Stimulated activated CD4-positive, alpha-beta T cell treated with anti-CD3 and anti-CD28 coated beads, TNF-alpha, amount 100 ng/mL, for 1 hour (primary cell): ENCODE measurements around the gene PARVA.

Experiments used
- DNase-seq, 3 donors: peaks; one replicate each; pipeline ENCODE4 v3.0.0-alpha.2; 2020; ENCODE audit warnings: low read depth in 3 of 3, low spot score in 1 of 3

PARVA gene

GRCh38 chr11:12524865-12525264 is 147.5 kb downstream of the PARVA start:
- no peak for DNase-seq

GRCh38 chr11:12525466-12526055 is 148.2 kb downstream of the PARVA start:
- DNase-seq: no peak

DNA sequence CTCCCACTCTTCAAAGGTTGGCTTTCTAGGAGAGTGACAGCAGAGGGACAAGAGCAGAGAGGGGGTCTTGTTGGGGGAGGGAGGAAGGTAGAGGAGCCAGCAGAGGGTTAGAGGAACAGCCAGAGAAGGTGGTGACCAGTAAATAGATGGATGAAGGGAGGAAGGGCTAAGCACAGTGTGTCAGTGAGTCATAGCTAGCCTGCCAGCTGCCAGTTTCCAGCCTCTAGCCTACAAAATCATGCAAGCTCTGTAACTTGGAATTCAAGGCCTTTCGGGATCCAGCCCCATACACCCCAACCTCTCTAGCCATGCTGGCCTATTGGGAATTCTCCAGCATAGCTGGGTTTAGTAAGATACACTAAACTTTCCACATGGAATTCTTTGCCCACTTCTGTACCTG is 149.4 kb downstream of the PARVA start:
- DNase-seq: no peak

GRCh38 chr11:12528487-12528886 is 151.1 kb downstream of the PARVA start:
- DNase-seq: no peak

DNA sequence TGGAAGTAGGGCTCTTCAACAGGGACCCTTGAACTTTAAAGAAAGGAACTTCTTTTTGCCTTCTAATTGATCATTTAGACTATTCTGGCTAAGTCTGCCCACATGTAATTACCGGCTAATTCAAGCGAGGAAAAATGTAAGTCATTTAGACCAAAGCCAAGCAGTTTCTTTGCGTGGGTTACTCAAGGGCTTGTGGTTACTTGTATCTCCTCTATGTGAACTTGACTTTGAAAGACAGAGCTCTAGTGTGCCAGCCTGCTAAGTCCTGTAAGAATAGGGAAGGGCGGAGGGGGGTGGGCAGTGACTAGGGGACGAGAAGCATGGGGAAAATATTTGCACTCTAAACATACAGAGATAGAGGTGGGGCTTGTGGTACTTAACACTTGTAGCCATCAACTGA is 151.7 kb downstream of the PARVA start:
- DNase-seq: no peak

DNA sequence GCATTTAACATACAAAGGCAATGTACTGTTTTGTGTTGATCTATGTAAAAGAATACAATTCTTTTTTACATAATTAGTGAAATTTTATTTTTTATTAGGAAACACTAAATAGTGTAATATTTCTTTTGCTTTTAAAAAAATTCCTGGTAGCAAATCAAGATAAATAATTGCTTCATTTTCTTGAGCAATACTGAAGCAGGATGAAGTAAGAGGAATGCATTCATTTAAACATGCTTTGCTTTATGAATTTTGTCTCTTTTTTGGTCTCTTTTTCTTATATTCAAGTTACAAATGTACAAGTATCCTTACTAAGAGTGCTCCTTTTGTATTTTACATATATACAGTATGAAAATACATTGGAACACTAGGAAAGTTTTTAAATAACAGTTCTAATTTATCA is 152.4 kb downstream of the PARVA start:
- DNase-seq: no peak

GRCh38 chr11:12531020-12531419 is 153.6 kb downstream of the PARVA start:
- no peak for DNase-seq

GRCh38 chr11:12531681-12532080 is 154.3 kb downstream of the PARVA start:
- no peak for DNase-seq

- no peak for DNase-seq
Measured at GRCh38 chr11:12532580-12532979, 155.2 kb downstream of the PARVA start.

DNA sequence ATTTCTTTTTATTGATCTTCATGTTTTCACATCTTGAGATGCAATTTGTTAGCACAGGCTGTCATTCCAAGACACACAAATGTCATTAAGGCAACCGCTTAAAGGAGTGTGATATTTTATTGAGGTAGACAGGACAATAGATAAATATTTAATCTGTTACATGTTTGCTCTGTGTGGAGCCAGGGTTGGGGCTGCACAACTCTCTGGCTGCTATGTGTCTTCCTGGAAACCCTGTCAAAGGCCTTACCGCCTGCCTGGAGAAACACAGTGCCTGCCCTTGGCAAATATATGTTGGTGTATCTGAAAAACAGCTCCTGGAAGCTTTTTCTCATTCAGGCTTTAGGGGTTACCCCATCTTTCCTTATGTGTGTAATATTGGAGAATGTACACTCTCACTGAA is 157.2 kb downstream of the PARVA start:
- no peak for DNase-seq

- DNase-seq: no peak
Measured at GRCh38 chr11:12535321-12535720, 157.9 kb downstream of the PARVA start.

GRCh38 chr11:12536566-12536965 is 159.2 kb downstream of the PARVA start:
- DNase-seq: no peak

GRCh38 chr11:12537778-12538401 is 160.5 kb downstream of the PARVA start:
- DNase-seq: no peak

DNA sequence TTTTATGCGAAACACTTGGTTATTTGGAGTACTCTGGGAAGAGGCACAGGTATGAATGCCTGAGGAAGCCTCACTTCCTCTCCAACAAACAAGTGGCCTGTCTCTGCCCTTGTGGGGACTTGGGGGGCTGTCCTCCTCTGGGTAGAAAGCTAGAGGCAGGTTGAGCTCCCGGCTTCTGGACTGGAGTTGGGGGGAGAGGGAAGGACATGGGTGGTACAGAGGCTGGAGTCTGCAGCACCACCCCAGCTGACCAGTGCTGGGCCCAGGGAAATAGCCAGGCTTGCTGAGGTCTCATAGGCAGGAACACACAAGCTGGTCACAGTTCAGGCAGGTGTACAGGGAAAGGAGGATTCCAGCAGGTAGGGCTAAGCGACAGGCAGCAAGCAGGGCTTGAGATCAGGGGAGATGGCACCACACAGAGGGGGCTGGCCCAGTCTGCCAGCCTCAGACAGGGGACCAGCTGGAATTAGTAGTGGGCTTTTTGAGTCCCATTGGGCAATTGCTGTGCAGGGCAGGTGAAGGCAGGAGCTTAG is 161.6 kb downstream of the PARVA start:
- no peak for DNase-seq

DNA sequence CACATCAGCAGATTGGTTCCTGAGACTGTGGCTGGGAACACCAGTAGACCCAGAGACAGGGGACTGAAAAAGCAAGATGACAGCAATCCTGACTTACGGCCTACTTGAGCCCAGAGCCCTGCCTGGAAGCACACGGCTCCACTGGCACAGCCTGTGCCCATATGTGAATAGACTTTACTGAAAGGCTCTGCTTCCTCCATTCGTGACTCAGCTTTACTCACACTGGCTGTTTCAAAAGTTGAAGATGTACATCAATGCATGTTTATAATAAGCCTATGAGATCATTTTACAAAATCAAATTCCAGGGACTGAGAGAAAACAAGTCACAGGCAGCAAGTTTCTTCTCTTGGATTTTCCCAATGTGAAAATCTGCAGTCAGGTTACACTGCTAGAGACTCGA is 162.2 kb downstream of the PARVA start:
- no peak for DNase-seq

DNA sequence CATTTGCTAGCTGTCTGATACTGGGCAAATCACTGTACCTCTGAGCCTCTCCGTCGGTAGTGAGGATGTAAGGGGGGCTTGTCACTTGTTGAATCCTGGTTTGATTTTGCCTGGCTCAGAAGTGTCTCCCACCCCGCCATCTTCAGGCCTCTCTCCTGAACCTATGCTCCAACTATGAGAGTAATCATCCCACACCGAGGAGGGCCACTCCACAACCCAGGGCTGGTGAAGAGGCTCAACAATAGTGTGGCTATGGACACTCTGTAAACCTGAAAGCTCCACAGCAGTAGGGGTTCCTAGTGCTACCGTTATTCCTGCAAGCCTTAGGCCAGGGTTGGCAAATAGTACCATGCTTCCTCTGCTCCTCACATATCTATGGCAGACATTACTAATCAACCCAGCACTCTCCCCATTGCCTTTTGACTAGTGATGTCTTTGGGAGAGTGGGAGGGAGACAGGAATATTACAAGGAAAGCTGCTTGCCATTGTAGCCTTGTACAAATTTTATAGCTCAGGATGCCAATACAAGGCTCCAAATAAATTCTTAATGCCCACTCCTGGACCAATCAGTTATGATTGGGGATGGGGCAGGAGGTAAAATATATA is 162.8 kb downstream of the PARVA start:
- DNase-seq: no peak

GRCh38 chr11:12540913-12541582 is 163.7 kb downstream of the PARVA start:
- no peak for DNase-seq

GRCh38 chr11:12541583-12542151 is 164.3 kb downstream of the PARVA start:
- DNase-seq: no peak

DNA sequence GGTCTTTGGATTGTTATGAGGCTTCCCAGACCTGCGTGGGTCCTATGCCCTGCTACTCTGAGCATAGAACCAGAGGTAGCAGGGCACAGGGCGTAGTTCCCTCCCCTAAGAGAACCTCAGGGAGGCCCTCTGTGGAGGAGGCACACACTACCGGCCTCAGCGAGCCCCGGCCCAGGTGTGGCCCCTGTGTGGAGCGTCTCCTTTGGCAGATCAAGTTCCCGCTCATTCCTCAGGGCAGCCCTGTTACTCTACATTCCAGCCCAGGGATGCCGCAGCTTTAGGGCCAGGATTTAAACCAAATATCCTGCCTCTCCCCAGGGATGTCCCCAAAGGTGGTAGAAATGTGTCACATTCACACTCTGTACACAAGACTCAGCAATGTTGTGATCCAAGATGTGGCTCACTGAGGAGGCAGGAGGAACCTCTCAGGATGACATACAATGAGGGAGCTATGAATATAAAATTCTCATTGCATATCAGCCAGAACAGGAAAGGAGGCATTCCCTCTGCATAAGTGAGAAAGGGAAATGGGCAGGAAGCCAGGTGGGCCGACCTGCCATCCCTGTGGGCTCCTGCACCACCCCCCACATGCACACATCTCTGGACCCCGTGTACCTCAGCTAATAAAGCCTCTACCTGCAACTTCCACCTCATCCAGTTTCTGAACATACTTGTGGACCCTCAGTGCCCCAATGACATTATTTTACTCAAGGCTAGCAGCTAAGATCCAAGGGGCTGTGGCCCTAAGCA is 165.0 kb downstream of the PARVA start:
- no peak for DNase-seq

- no peak for DNase-seq
Measured at GRCh38 chr11:12543596-12544415, 166.4 kb downstream of the PARVA start.
